ENCODE results near the gene KCNQ5.
A peak's percentile ranks its signal among the peaks of the same experiment; 100 is the strongest.

KCNQ5 gene

GRCh38 chr6:72825315-72825911, 203.5 kb downstream of the KCNQ5 start:
- Histone ChIP-seq H3K27me3 (ENCODE audit: control insufficient read depth, low read length) (no peaks in the 10 kb centered on the region), H4K20me1 (ENCODE audit: control insufficient read depth, insufficient read depth, low read depth, low read length) (no peaks in the 10 kb centered on the region), H3K79me2 (ENCODE audit: control insufficient read depth, low read length) (peaks cover 68% of the 10 kb centered on the region), H3K9me2 (replicated peaks; ENCODE audit: control insufficient read depth, low read length) (no peaks in the 10 kb centered on the region), H3K27ac (ENCODE audit: low read depth, low read length) (no peak overlapping the region), H3F3A (ENCODE audit: control insufficient read depth, insufficient read depth) (no peaks in the 10 kb centered on the region; the same call in 1 of the 2 replicates), H3K4me2 (ENCODE audit: low read length) (no peak overlapping the region), H3K4me3 (ENCODE audit: low read length) (no peak overlapping the region), H3K36me3 (ENCODE audit: control insufficient read depth, low read length) (peaks cover 13% of the 10 kb centered on the region), H3K4me1 (ENCODE audit: control insufficient read depth, low read length) (peaks cover 53% of the 10 kb centered on the region), H3K9me3 (ENCODE audit: control insufficient read depth, insufficient read depth, low read length) (peaks cover 6% of the 10 kb centered on the region)
- TF ChIP-seq, protein P1, sequence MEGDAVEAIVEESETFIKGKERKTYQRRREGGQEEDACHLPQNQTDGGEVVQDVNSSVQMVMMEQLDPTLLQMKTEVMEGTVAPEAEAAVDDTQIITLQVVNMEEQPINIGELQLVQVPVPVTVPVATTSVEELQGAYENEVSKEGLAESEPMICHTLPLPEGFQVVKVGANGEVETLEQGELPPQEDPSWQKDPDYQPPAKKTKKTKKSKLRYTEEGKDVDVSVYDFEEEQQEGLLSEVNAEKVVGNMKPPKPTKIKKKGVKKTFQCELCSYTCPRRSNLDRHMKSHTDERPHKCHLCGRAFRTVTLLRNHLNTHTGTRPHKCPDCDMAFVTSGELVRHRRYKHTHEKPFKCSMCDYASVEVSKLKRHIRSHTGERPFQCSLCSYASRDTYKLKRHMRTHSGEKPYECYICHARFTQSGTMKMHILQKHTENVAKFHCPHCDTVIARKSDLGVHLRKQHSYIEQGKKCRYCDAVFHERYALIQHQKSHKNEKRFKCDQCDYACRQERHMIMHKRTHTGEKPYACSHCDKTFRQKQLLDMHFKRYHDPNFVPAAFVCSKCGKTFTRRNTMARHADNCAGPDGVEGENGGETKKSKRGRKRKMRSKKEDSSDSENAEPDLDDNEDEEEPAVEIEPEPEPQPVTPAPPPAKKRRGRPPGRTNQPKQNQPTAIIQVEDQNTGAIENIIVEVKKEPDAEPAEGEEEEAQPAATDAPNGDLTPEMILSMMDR (IDR thresholded peaks at IDR 0.05; ENCODE audit: low read depth, low read length, poor library complexity, severe bottlenecking): no peak
- no peak for TF ChIP-seq EZH2phosphoT487 (IDR thresholded peaks at IDR 0.05; ENCODE audit: borderline replicate concordance, low read length)

DNA sequence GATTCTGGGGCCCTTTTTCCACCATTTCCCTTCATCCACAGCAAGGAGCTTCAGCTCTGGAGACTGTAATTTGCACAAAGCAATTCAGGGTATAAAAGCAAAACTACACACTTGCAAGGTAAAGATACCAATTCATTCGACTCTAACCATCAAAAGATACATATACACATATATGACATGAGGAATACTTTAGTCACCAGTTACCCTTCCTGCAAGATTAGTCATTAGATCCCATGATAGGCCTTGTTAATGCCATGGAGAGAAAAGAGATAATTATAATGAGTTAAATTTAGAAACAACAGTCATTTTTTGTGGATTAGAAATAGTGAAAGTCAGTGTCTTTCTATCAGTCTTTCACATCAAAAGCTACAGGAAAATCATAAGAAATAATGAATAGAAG, 204.2 kb downstream of the KCNQ5 start:
- H3K79me2 ChIP-seq (ENCODE audit: control insufficient read depth, low read length): peaks cover 61% of the 10 kb centered on the region
- no peak overlapping the region for H3K27ac ChIP-seq (ENCODE audit: low read depth, low read length)
- no peaks in the 10 kb centered on the region for H4K20me1 ChIP-seq (ENCODE audit: control insufficient read depth, insufficient read depth, low read depth, low read length)
- no peak overlapping the region for H3K4me2 ChIP-seq (ENCODE audit: low read length)
- no peak overlapping the region for H3K4me3 ChIP-seq (ENCODE audit: low read length)
- no peaks in the 10 kb centered on the region for H3K27me3 ChIP-seq (ENCODE audit: control insufficient read depth, low read length)
- peaks cover 13% of the 10 kb centered on the region for H3K36me3 ChIP-seq (ENCODE audit: control insufficient read depth, low read length)
- H3K9me3 ChIP-seq (ENCODE audit: control insufficient read depth, insufficient read depth, low read length): peaks cover 6% of the 10 kb centered on the region
- H3K4me1 ChIP-seq (ENCODE audit: control insufficient read depth, low read length): peaks cover 48% of the 10 kb centered on the region
- TF ChIP-seq, protein P1 (IDR thresholded peaks at IDR 0.05; ENCODE audit: low read depth, low read length, poor library complexity, severe bottlenecking): no peak
- no peak for TF ChIP-seq EZH2phosphoT487 (IDR thresholded peaks at IDR 0.05; ENCODE audit: borderline replicate concordance, low read length)
- H3K9me2 ChIP-seq (replicated peaks; ENCODE audit: control insufficient read depth, low read length): no peaks in the 10 kb centered on the region
- H3F3A ChIP-seq (ENCODE audit: control insufficient read depth, insufficient read depth): no peaks in the 10 kb centered on the region

GRCh38 chr6:72826744-72827438, 205.0 kb downstream of the KCNQ5 start:
- Histone ChIP-seq H3K9me2 (replicated peaks; ENCODE audit: control insufficient read depth, low read length) (no peaks in the 10 kb centered on the region), H3K4me2 (ENCODE audit: low read length) (peak overlapping the region; percentile 24), H4K20me1 (ENCODE audit: control insufficient read depth, insufficient read depth, low read depth, low read length) (no peaks in the 10 kb centered on the region), H3K27ac (ENCODE audit: low read depth, low read length) (no peak overlapping the region), H3F3A (ENCODE audit: control insufficient read depth, insufficient read depth) (no peaks in the 10 kb centered on the region), H3K79me2 (ENCODE audit: control insufficient read depth, low read length) (peaks cover 55% of the 10 kb centered on the region), H3K27me3 (ENCODE audit: control insufficient read depth, low read length) (no peaks in the 10 kb centered on the region), H3K4me1 (ENCODE audit: control insufficient read depth, low read length) (peaks cover 47% of the 10 kb centered on the region), H3K36me3 (ENCODE audit: control insufficient read depth, low read length) (peaks cover 13% of the 10 kb centered on the region), H3K4me3 (ENCODE audit: low read length) (no peak overlapping the region), H3K9me3 (ENCODE audit: control insufficient read depth, insufficient read depth, low read length) (peaks cover 6% of the 10 kb centered on the region)
- no peak for TF ChIP-seq EZH2phosphoT487 (IDR thresholded peaks at IDR 0.05; ENCODE audit: borderline replicate concordance, low read length)
- TF ChIP-seq, protein P1 (IDR thresholded peaks at IDR 0.05; ENCODE audit: low read depth, low read length, poor library complexity, severe bottlenecking): no peak

Measured in DOHH2 (cell line).